H9 (cell line): ENCODE measurements around the gene CAPSL. TPM values are rescaled to one million over a fixed set of nuclear protein-coding genes. Genes with fewer than 3 reads are reported as not detected.

Experiments used
- DNase-seq: peaks from one replicate; pipeline ENCODE4 v3.0.0-alpha.2; 2017
- H2AFZ ChIP-seq: one replicate; pipeline ENCODE4 v1.6.1; 2013; ENCODE audit warnings: mild to moderate bottlenecking, low read length, control low read depth, moderate library complexity
- H2AK5ac ChIP-seq: 2 replicates; pipeline ENCODE4 v1.6.1; 2013; ENCODE audit warnings: low read length, control low read depth, mixed read lengths; ENCODE audit not compliant: insufficient read length
- H2BK120ac ChIP-seq: one replicate; pipeline ENCODE4 v1.6.1; 2013; ENCODE audit warnings: low read depth, mild to moderate bottlenecking, low read length, control low read depth, inconsistent platforms; ENCODE audit not compliant: poor library complexity, severe bottlenecking
- H2BK12ac ChIP-seq: 2 replicates; pipeline ENCODE4 v1.6.1; 2013; ENCODE audit warnings: low read length, control low read depth, mixed read lengths, low read depth; ENCODE audit not compliant: insufficient read length
- H2BK15ac ChIP-seq: 2 replicates; pipeline ENCODE4 v1.6.1; 2013; ENCODE audit warnings: low read depth, low read length, control low read depth
- H2BK20ac ChIP-seq: one replicate; pipeline ENCODE4 v1.6.1; 2013; ENCODE audit warnings: low read depth, mild to moderate bottlenecking, low read length, control low read depth, inconsistent platforms; ENCODE audit not compliant: poor library complexity, severe bottlenecking
- H2BK5ac ChIP-seq: 2 replicates; pipeline ENCODE4 v1.6.1; 2013; ENCODE audit warnings: low read length, control low read depth, mixed read lengths; ENCODE audit not compliant: insufficient read length
- H3K14ac ChIP-seq: 2 replicates; pipeline ENCODE4 v1.6.1; 2013; ENCODE audit warnings: low read length, control low read depth; ENCODE audit not compliant: insufficient read depth
- H3K18ac ChIP-seq: 2 replicates; pipeline ENCODE4 v1.6.1; 2013; ENCODE audit warnings: low read depth, mild to moderate bottlenecking, mixed read lengths, low read length, control low read depth; ENCODE audit not compliant: insufficient read length
- H3K23ac ChIP-seq: 2 replicates; pipeline ENCODE4 v1.6.1; 2013; ENCODE audit warnings: low read length, control low read depth, mixed read lengths, low read depth; ENCODE audit not compliant: insufficient read length
- H3K23me2 ChIP-seq: 2 replicates; pipeline ENCODE4 v1.6.1; 2013; ENCODE audit warnings: low read depth, mild to moderate bottlenecking, mixed read lengths, low read length, control low read depth; ENCODE audit not compliant: insufficient read length, poor library complexity, severe bottlenecking
- H3K27ac ChIP-seq: 2 replicates; pipeline ENCODE4 v1.5.1; 2013; ENCODE audit warnings: low read length, control low read depth, mixed read lengths, low read depth; ENCODE audit not compliant: insufficient read length
- H3K27me3 ChIP-seq: 2 replicates; pipeline ENCODE4 v1.6.1; 2013; ENCODE audit warnings: low read length, control low read depth, inconsistent platforms; ENCODE audit not compliant: insufficient read depth
- H3K4ac ChIP-seq: 2 replicates; pipeline ENCODE4 v1.6.1; 2013; ENCODE audit warnings: low read depth, mild to moderate bottlenecking, control low read depth, inconsistent platforms, low read length, moderate library complexity
- H3K4me1 ChIP-seq: 2 replicates; pipeline ENCODE4 v1.6.1; 2013; ENCODE audit warnings: low read length, control low read depth, inconsistent platforms; ENCODE audit not compliant: insufficient read depth
- H3K4me2 ChIP-seq: 2 replicates; pipeline ENCODE4 v1.6.1; 2013; ENCODE audit warnings: low read length, control low read depth, mixed read lengths; ENCODE audit not compliant: insufficient read length, insufficient read depth
- H3K56ac ChIP-seq: 2 replicates; pipeline ENCODE4 v1.6.1; 2013; ENCODE audit warnings: low read depth, mild to moderate bottlenecking, mixed read lengths, low read length, control low read depth; ENCODE audit not compliant: insufficient read length
- H3K79me1 ChIP-seq: 2 replicates; pipeline ENCODE4 v1.6.1; 2013; ENCODE audit warnings: low read depth, mild to moderate bottlenecking, moderate library complexity, low read length, control low read depth, inconsistent platforms; ENCODE audit not compliant: insufficient read depth, poor library complexity, severe bottlenecking
- H3K79me2 ChIP-seq: 2 replicates; pipeline ENCODE4 v1.6.1; 2013; ENCODE audit warnings: low read length, control low read depth, inconsistent platforms; ENCODE audit not compliant: insufficient read depth
- H3K9ac ChIP-seq: 2 replicates; pipeline ENCODE4 v1.6.1; 2013; ENCODE audit warnings: low read length, control low read depth, mixed read lengths; ENCODE audit not compliant: insufficient read length; ENCODE audit errors: extremely low read depth
- H3K9me3 ChIP-seq: one replicate; pipeline ENCODE4 v1.6.1; 2013; ENCODE audit warnings: low read depth, low read length, inconsistent platforms; ENCODE audit not compliant: control insufficient read depth
- H3T11ph ChIP-seq: one replicate; pipeline ENCODE4 v1.6.1; 2013; ENCODE audit warnings: mild to moderate bottlenecking, low read length, control low read depth, inconsistent platforms
- H4K20me1 ChIP-seq: one replicate; pipeline ENCODE4 v1.6.1; 2013; ENCODE audit not compliant: control insufficient read depth, insufficient read length, insufficient read depth
- H4K5ac ChIP-seq: 2 replicates; pipeline ENCODE4 v1.6.1; 2013; ENCODE audit warnings: low read depth, mild to moderate bottlenecking, mixed read lengths, low read length, control low read depth; ENCODE audit not compliant: insufficient read length
- H4K8ac ChIP-seq: replicated peaks from 2 replicates; pipeline ENCODE4 v1.6.1; 2013; ENCODE audit warnings: low read length, control low read depth, mixed read lengths, low read depth; ENCODE audit not compliant: insufficient read length
- H4K91ac ChIP-seq: 2 replicates; pipeline ENCODE4 v1.6.1; 2013; ENCODE audit warnings: low read depth, mild to moderate bottlenecking, moderate library complexity, mixed read lengths, low read length, control low read depth; ENCODE audit not compliant: insufficient read length
- H3K27ac Mint-ChIP-seq, 3 experiments: 2 replicates in 2 of 3; 3 replicates in 1 of 3; pipeline ENCODE4 v1.8.0; 2020 to 2021; ENCODE audit warnings: mixed read lengths in 3 of 3, mild to moderate bottlenecking in 1 of 3, moderate library complexity in 1 of 3
- H3K27me3 Mint-ChIP-seq: 2 replicates; pipeline ENCODE4 v1.8.0; 2021; ENCODE audit warnings: low read depth, mild to moderate bottlenecking, moderate library complexity, mixed read lengths
- H3K36me3 Mint-ChIP-seq, 3 experiments: 2 replicates in 2 of 3; 3 replicates in 1 of 3; pipeline ENCODE4 v1.8.0; 2020 to 2021; ENCODE audit warnings: low read depth in 3 of 3, mixed read lengths in 3 of 3; ENCODE audit not compliant: insufficient read depth in 1 of 3
- H3K4me1 Mint-ChIP-seq, 2 experiments: 2 replicates each; pipeline ENCODE4 v1.8.0; 2020; ENCODE audit warnings: mixed read lengths in 2 of 2
- H3K4me3 Mint-ChIP-seq, 2 experiments: 2 replicates in 1 of 2; 3 replicates in 1 of 2; pipeline ENCODE4 v1.8.0; 2020 to 2021; ENCODE audit warnings: mild to moderate bottlenecking in 2 of 2, mixed read lengths in 2 of 2, moderate library complexity in 1 of 2
- H3K9me3 Mint-ChIP-seq, 2 experiments: 2 replicates in 1 of 2; 3 replicates in 1 of 2; pipeline ENCODE4 v1.8.0; 2020; ENCODE audit warnings: mild to moderate bottlenecking in 2 of 2, mixed read lengths in 2 of 2, moderate library complexity in 1 of 2
- WGBS: extraction: QIAGEN DNeasy Blood & Tissue Kit; methylation state at CpG from one replicate; pipeline ENCODE4 v1.1.7; 2013; ENCODE audit warnings: missing lambda C conversion rate, low lambda C conversion rate, mixed read lengths; ENCODE audit not compliant: insufficient read length; ENCODE audit errors: extremely low coverage; 5-methylcytosine and 5-hydroxymethylcytosine counted together
- total RNA-seq: library from RNA; stranded (reverse); gene quantifications from 2 replicates; pipeline ENCODE4 v1.2.1, GENCODE V29; 2021
- TF ChIP-seq, protein P1 (sequence below): fragments of 200-600 bp; sonication (generic); conservative IDR thresholded peaks from 3 replicates; pipeline ENCODE4 v1.8.0; 2021; ENCODE audit warnings: antibody characterized with exemption, mild to moderate bottlenecking

Gene CAPSL
- total RNA-seq, 1 experiment from 2014 or later = not detected

DNA sequence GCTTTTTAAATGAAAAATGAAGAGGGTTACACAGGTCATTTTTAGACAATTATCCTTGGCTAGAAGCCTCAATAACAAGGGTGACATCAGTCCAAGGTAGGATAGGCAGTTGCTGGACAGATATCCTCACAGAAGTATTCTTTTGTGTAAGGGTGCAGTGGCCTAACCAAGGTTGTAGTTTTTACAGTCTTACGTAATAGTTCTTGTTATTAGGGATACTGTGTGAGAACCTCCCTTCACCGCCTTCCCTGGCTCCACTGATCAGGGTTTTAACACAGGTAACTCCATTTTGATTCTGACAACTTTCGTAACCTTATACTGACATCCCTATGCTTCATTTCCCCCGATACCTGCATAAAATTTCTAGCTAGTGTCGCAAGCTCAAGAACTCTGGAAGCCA, 8.7 kb upstream of the CAPSL start:
- Mint-ChIP-seq H3K27ac (no peak overlapping the region), H3K27me3 (peaks cover 29% of the 10 kb centered on the region)
- H3K79me1 ChIP-seq = no peaks in the 10 kb centered on the region

More for the DNA sequence above, 8.7 kb upstream of the CAPSL start:
- Histone ChIP-seq H3K4ac (no peak overlapping the region), H3K27me3 (no peaks in the 10 kb centered on the region), H3K79me2 (no peaks in the 10 kb centered on the region), H3K27ac (no peak overlapping the region), H4K5ac (no peak overlapping the region), H4K20me1 (no peaks in the 10 kb centered on the region), H3K18ac (no peak overlapping the region), H2BK15ac (no peak overlapping the region), H3K14ac (no peak overlapping the region), H3K23me2 (no peaks in the 10 kb centered on the region), H3K9ac (no peak overlapping the region), H3K23ac (no peak overlapping the region), H3T11ph (no peak overlapping the region), H2BK120ac (no peak overlapping the region), H2BK5ac (no peak overlapping the region), H4K91ac (no peak overlapping the region), H4K8ac (no peak overlapping the region), H2BK12ac (no peak overlapping the region), H3K9me3 (no peaks in the 10 kb centered on the region), H2BK20ac (no peak overlapping the region), H3K4me1 (no peaks in the 10 kb centered on the region), H3K56ac (no peak overlapping the region), H3K4me2 (no peak overlapping the region), H2AFZ (no peak overlapping the region), H2AK5ac (no peak overlapping the region)
- DNase-seq = no peak
- Mint-ChIP-seq H3K9me3 (no peaks in the 10 kb centered on the region), H3K36me3 (no peaks in the 10 kb centered on the region), H3K4me3 (no peak overlapping the region), H3K4me1 (peaks cover 0 to 5% of the 10 kb centered on the region in 2 experiments; a peak in 2 of 4 replicates)
- TF ChIP-seq, protein P1, sequence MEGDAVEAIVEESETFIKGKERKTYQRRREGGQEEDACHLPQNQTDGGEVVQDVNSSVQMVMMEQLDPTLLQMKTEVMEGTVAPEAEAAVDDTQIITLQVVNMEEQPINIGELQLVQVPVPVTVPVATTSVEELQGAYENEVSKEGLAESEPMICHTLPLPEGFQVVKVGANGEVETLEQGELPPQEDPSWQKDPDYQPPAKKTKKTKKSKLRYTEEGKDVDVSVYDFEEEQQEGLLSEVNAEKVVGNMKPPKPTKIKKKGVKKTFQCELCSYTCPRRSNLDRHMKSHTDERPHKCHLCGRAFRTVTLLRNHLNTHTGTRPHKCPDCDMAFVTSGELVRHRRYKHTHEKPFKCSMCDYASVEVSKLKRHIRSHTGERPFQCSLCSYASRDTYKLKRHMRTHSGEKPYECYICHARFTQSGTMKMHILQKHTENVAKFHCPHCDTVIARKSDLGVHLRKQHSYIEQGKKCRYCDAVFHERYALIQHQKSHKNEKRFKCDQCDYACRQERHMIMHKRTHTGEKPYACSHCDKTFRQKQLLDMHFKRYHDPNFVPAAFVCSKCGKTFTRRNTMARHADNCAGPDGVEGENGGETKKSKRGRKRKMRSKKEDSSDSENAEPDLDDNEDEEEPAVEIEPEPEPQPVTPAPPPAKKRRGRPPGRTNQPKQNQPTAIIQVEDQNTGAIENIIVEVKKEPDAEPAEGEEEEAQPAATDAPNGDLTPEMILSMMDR = no peak
- WGBS = no CpG with 5 or more reads among the region's 5 CpGs
